GM18526 (cell line): ENCODE measurements around the gene FOXD1.

Experiments
- POLR2A ChIP-seq: IDR thresholded peaks from 3 replicates; pipeline ENCODE4 v1.6.1; 2011; ENCODE audit not compliant: insufficient read length; ENCODE audit errors: extremely low read depth

Gene FOXD1

DNA sequence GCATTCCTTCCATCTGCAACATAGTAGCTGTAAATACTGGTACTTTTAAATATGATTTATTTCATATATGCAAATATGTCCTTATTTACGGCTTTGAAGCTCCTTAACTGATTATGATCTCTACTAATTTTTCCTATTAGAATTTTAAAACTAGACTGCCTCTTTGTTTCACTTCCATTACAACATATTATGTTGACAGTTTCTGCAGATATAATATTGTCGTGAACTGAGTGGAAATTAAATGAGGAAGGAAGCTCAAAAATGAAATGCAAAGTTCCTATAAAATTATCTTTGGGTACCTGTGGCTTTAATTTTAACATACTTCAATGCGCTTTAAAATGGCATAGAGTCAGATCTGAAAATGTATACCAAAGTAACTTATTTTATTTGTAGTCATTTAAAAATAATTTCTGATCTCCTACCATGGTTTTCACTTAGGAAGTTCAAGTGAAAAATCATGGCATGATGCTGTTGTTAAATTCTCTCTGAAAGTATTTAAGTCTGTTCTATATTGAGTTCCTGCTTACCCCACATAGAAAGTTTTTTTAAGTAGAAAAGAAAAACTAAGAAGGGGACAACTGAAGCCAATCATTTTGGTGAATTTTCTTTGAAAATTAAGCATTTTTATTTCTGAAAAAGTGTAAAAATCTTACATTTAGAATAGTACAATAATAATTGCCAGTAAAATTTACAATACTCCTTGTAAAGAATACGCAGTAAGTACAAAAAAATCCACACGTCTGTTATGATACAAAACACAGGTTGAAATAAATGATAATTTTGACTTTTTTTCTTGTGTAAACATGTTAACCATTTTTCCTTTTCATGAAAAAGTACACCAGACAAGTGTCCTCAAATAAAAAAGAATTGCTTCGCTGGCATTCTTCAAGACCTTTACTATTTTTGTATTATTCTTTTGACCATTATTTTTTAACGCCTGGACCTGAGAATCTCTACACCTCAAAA, 2.6 kb downstream of the FOXD1 start:
- TF ChIP-seq POLR2A, result no peak

DNA sequence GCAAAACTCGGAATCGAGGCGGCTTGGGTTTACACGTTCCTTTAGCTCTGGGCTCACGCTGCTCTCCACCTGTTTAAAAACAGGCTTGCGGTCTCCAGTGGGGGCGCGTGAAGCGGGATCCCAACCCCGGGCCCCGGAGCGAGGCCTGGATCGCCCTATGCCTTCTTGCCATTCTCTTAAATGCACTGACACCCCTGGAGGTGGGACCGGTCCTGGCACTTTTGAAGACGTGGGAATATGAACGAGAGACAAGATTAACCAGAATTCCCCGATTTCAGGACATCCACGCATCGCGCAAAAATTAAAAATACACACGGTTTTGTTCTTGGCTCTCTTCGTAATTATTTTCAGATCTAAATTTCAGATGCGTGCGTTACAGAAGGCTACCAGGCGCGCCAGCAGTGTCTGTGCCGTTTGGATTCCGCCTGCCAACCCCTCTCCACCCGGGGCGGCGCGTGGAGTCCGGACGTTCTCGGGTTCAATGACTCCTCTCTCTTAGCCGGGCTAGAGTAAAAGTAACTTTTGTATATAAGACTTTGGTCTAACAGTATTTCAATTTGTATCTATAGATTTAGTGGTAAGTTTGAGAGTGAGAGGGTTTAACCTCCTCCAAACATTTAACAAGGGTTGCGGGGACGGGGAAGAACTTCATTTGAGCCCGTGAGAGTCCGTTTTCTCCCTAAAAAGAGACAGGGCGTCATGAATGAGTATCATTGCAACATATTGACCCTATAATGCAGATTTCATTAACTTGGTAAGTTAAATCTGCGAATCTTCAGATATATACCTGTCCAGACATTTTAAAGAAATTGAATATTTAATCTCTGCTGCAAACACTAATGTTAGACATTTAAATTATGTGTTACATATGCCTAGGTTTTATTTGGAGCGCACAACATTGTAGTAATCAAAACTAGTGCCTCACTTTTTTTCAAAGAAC, 3.8 kb downstream of the FOXD1 start:
- TF ChIP-seq POLR2A, result no peak

DNA sequence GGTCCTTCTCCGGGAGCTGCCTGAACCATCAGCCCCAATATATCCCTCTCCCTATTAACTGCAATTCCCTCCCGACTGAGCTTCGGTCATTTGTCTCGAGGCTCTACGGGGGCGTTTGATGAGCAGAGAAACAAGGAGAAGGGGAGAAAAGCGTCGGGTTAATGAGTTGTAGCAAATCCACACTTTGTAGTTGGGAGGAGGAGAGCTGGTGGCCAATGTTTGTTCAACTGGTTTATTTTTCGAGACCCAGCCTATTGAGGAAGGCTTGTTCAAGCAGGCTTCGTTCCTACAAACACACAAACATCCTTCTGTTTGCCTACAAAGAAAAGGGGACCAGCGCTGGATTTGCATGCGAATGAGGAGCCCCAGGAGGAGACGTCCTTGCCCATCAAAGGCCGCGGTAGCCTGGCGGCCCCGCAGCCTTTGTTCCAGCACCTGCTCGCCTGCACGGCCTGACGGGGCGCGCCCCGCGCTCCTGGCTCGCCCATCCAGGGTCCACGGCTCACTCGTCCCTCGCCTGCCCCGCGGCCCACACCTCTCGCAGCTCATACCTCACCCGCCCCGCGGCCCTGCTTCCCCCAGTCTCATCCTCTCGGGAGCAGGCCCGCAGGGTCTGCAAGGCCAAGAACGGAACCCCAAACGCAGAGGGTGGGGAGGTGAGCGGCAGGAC, 4.6 kb downstream of the FOXD1 start:
- TF ChIP-seq POLR2A, result no peak

DNA sequence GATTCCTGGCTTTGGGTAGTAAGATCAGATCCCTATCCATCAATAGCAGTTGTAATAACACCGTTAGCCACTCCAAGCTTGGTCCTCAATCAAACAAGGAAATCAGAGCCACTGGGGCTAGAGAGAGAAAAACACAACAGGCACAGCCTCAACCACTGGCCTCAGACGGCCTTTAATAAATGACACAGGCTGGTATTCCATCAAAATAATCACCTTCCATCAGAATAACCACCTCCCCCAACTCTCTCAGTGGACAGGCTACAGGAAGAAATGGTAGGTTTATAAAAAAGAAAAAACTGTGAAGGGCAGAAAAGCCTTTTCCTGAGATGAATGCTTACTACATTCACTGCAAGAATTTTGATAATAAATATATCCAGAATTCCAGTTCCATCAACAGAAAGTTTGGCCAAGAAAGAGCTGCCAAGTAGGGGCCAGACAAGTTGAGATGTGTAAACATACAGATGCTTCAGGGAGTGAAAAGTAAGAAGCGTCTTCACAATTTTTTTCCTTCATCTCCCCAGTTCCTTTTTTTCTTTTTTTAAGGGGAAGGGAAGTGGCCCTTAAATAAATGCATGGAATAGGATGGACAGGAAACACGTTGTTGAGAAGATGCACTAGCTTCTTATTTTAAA, 5.5 kb downstream of the FOXD1 start:
- TF ChIP-seq POLR2A, result no peak

DNA sequence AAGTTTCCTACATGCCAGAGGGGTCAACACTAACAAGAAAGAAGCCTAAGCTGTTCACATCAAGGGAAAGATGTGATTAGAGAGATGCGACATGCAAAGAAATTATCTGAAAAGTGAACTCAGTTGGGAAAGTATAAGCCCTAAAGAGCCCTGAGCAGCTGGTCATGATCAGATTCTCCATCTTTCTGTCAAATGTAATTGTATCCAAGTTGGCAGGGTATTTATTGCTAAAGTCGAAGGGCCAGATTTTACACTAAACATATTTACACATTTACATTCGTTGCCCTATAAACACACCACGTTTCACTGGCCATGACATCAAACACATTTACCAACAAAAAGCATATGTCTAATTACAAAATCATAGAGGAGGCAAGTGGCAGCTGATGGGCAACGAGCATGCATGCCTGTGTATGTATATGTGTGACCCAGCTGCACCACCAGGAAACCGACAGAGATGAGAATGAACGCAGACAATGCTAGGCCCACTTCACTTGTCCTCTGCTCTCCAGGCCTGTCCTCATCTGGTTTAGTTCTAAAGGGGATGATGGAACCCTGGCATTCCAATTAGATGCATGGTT, 6.3 kb downstream of the FOXD1 start:
- TF ChIP-seq POLR2A, result no peak

DNA sequence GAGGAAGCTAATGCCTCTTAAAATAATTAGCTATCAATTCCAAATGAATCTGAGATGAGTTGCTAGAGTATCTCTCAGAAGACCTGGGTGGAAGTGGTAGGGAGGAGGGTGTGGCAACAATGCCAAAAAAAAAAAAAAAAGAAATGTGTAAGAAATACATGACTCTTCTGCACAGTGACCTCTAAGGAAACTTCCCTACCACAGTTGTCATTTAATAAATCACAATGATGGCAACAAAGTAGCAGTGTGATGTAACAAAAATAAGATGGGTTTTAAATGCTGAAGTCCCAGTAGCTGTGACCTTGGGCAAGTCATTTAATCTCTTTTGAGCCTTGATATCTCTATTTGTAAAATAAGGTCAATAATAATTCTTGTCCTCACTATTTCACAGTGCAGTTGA, 7.2 kb downstream of the FOXD1 start:
- TF ChIP-seq POLR2A, result no peak

DNA sequence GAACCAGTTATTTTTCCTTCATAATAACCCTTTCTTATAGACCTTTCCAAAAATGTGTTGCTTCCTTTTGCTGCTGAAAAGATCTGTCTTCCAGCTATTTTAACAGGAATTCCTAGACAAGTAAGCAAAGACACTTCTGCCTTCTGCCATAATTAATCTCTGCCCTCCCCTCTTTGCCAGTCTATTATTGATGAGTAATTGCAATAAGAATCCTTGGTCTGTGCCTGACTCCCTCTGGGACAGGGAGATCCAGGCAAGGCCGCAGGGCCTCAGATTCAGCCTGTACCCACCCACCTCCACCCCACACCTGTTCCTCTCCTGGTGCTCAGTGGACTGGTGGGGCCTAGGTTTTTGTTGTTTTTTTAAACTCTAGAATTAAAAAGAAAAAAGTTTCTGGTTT, 8.3 kb downstream of the FOXD1 start:
- TF ChIP-seq POLR2A, result no peak

DNA sequence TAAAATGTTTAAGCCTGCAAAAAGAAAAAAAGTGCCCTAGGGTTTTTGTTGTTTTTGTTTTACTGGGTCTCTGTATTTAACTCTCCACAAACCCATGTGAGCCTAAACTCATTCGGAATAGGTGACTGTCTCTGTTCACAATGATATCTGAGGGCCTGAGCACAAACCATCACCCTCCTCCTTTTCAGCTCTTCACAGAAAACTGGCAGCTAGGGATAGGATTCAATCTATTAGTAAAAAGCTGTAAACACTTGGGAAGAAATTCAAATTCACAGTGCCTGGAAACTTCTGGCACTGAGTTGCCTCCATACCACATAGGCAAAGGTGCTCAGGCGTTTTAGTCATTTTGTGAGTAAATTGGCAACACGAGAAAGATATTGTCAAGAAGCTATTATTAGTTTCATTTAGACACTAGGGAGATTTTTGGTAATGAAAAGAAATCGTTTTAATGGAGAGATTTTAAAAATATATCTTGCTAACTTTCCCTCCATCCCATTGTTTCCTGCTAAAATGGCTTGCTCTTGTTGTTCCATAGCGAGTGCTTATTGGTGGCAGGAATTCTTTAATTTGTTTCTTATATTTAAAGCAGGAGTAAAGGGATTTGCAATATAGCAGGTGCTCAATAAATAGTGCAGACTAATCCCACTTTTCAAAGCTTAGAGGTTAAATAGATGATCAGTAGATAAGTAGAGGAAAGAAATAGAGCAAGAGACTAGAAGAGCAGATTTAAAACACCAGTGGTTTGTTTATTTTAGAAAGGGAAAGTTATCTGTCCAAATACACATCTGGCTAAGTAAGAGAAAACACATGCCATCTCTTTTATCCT, 9.7 kb downstream of the FOXD1 start:
- TF ChIP-seq POLR2A, result no peak

DNA sequence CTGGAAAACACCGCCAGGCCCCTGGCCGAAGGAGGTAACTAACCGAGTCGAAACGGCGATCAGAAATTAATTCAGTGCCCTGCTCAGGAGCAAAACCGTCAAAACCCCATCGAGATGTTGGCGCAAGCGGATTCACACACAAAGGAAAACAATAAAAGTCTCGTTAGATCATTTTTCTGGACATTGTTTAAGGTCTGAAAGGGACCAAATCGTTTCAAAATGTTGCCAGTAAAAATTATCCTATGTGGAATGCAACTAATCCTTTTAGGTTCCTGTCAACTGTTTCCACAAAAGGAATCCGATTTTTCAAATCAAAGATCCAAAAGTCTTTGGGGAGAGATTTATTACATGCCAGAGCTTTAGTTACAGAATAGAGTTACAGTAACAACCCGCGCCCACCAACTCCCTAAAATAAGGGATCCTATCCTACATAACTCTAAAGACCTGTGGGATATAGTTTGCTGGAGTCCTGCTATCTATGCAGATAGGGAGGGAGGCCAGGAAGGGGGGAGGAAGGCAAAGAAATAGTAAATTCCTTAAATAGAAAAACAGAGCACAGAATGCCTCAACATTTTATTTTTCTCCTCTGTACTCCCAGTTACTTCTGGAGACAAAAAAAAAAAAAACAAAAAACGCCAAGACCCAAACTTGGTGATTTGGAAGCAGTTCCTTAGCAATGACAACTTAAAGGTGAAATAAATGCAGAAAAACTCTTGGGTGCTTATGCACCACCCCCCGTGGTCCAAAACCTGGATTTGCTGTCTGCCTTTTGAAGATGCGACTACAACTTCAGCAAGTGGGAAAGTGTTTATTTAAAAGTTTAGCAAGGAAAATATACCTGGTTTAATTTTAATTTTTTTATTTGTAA, 10.6 kb downstream of the FOXD1 start:
- TF ChIP-seq POLR2A, result no peak

DNA sequence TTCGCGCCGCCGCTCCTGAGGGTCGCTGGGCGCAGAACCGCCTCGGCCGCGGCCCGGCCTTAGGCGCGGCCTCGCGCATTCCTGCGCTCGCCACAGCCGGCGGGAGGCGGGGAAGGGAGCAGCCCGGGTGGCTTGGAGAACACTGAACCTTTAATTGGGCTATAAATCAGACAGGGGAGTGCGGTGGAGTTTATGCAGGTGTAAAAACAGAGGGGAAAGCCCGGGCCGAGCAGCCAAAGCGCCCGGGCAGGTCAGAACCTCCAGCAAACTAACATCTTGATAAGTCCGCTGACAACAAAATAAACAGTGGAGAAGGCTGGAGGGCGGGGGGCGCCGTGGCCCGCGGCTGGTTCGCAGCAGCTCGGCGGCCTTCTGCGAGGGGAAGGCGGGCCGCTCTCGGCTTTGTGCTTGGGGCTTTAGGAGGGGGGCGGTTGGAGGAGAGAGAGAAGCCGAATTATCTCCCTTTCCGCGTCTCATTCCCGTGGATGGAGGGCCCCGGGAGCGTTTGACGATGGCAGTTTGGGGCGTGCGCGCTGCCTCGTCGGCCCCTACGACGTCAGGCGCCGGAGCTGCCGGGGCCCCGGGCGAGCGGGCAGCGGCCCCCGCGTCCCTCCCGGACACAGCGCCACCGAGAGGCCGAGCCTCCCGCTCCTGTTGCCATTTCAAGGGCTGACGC, 11.3 kb downstream of the FOXD1 start:
- TF ChIP-seq POLR2A, result no peak

DNA sequence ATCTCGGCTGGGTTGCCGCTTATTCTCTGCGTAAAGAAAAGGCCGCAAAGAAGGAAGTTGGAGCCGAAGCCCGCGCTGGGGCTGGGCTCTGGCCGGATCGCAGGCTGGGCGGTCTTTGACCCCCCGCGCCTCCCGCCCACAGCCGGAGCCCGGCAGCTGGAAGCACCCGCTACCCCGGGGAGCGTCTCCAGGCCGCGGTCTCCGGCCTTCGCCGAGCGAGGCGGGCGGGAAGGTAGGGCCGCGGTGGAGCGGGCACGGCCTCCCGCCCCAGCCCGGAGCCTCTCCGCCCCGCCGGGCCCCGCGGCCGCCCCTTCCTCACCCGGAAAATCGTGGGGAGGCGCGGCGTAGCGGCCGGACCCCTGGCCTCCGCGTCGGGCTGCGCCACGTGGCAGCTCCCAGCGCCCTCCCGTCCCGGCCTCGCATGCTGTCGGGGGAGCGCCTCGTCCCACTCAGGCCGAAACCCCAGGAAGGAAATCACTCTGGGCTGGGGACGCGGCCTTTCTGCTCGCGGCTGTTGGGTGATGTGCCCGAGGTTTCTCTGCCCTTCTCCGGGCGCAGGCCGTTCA, 12.0 kb downstream of the FOXD1 start:
- no peak for TF ChIP-seq POLR2A
